ENCODE data around the gene PLB1.

Gene PLB1

DNA sequence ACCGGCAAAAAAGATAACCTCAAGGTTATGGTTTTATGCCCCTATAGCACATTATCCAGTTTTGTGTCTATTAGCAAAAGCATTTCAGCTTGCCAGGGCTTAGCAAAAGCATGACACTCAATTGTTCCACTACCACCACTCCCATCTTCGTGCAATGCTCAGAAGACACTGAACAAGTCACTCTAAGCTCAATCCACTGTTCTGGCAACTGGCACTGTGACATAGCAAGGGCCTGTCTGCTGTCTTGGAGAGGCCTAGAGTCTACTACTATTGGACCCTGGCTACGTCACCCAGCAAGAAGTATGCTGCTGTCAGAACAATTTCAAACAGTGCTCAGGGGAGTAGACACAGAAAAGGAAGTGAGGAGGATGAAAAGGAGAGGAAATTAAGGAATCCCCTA, 152.3 kb downstream of the PLB1 start:
- no peak overlapping the region for H3K4me3 ChIP-seq (ENCODE audit: low read depth, low read length)
- TF ChIP-seq POLR2A (IDR thresholded peaks at IDR 0.05; ENCODE audit: extremely low read depth, insufficient read length) (no peak), MYC (IDR thresholded peaks at IDR 0.05; ENCODE audit: low read depth, low read length) (no peak), MAX (IDR thresholded peaks at IDR 0.05; ENCODE audit: low read depth, low read length) (no peak)
- DNase-seq (ENCODE audit: low read depth): no peak

GRCh38 chr2:28648671-28649395, 153.0 kb downstream of the PLB1 start:
- no peak for DNase-seq (ENCODE audit: low read depth)

DNA sequence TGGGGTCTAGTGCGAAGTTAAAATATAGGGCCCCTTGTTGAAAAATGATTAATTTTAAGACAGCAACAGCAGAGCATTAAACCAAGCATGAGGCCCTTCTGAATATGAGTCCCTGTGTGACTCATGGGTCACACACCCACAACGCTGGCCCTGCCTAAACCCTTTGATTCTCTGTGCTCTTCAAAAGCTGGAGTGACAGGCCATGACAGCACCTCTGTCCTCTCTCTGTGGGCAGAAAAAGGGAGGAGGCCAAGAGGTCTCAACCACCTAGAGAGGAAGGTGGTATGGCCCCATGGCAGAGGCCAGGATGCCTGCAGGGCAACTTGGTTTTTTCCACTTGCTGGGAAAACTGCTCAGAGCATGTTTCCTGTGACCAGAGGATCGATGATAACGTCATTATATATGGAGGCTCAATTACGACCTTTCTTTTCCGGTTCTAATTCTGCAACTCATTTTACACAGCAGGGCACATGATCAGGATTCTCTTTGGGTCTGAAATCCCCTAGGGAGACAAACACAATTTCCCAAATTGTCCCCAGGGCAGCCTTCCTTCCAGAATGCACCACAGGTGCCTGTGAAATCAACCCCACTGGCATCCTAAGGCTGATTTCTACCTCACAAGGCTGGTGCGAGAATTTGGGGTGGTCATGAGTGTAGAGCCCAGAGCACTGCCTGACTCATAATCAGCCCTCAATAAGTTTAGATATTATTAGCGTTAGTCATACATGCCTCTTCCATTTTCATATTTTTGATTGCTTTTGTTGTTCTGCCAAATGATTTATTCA, 153.8 kb downstream of the PLB1 start:
- H3K4me3 ChIP-seq (ENCODE audit: low read depth, low read length): no peak overlapping the region
- TF ChIP-seq POLR2A (IDR thresholded peaks at IDR 0.05; ENCODE audit: extremely low read depth, insufficient read length) (no peak), MAX (IDR thresholded peaks at IDR 0.05; ENCODE audit: low read depth, low read length) (no peak), MYC (IDR thresholded peaks at IDR 0.05; ENCODE audit: low read depth, low read length) (no peak)
- TF ChIP-seq, protein P1, sequence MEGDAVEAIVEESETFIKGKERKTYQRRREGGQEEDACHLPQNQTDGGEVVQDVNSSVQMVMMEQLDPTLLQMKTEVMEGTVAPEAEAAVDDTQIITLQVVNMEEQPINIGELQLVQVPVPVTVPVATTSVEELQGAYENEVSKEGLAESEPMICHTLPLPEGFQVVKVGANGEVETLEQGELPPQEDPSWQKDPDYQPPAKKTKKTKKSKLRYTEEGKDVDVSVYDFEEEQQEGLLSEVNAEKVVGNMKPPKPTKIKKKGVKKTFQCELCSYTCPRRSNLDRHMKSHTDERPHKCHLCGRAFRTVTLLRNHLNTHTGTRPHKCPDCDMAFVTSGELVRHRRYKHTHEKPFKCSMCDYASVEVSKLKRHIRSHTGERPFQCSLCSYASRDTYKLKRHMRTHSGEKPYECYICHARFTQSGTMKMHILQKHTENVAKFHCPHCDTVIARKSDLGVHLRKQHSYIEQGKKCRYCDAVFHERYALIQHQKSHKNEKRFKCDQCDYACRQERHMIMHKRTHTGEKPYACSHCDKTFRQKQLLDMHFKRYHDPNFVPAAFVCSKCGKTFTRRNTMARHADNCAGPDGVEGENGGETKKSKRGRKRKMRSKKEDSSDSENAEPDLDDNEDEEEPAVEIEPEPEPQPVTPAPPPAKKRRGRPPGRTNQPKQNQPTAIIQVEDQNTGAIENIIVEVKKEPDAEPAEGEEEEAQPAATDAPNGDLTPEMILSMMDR (IDR thresholded peaks at IDR 0.05; ENCODE audit: low read depth, low read length): no peak
- no peak for DNase-seq (ENCODE audit: low read depth)

More at GRCh38 chr2:28648671-28649395, 153.0 kb downstream of the PLB1 start:
- H3K4me3 ChIP-seq (ENCODE audit: low read depth, low read length): no peak overlapping the region
- TF ChIP-seq MAX (IDR thresholded peaks at IDR 0.05; ENCODE audit: low read depth, low read length): no peak
- no peak for TF ChIP-seq POLR2A (IDR thresholded peaks at IDR 0.05; ENCODE audit: extremely low read depth, insufficient read length)
- TF ChIP-seq MYC (IDR thresholded peaks at IDR 0.05; ENCODE audit: low read depth, low read length): no peak
- TF ChIP-seq, protein P1 (IDR thresholded peaks at IDR 0.05; ENCODE audit: low read depth, low read length): no peak

DNA sequence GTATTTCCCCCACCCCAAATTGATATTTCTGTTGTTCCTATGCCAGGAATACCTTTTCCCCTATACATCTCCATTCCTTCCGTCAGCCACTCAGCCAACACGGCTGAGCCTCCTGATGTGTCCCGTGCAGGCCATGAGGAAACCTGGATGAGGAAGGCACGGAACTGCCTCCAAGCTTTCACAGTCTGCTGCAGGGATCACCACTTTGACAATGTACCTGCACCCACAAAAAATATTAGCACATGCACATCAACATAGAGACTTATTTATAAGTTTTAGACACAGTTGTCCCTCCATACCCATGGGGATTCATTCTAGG, 154.4 kb downstream of the PLB1 start:
- no peak overlapping the region for H3K4me3 ChIP-seq (ENCODE audit: low read depth, low read length)
- DNase-seq (ENCODE audit: low read depth): no peak
- TF ChIP-seq, protein P1 (IDR thresholded peaks at IDR 0.05; ENCODE audit: low read depth, low read length): no peak
- no peak for TF ChIP-seq POLR2A (IDR thresholded peaks at IDR 0.05; ENCODE audit: extremely low read depth, insufficient read length)
- no peak for TF ChIP-seq MYC (IDR thresholded peaks at IDR 0.05; ENCODE audit: low read depth, low read length)
- TF ChIP-seq MAX (IDR thresholded peaks at IDR 0.05; ENCODE audit: low read depth, low read length): no peak

DNA sequence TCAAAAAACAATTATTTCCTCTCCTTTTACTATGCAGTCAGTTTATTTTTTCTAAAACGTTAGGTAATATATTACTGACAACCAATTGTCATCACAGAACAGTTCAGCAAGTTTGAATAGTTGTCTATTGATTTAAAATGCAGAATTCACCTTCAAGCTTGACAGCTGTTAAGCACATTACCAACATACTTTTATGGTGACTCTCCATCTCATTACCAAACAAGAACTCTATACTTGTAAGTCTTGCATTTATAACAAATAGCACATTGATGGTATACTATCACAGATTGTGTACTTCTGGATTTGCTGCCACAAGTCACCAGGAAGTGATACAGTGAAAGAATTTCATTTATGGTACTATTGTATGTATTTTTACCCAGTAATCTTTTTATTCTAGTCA, 156.4 kb downstream of the PLB1 start:
- DNase-seq (ENCODE audit: low read depth): no peak
- TF ChIP-seq POLR2A (IDR thresholded peaks at IDR 0.05; ENCODE audit: extremely low read depth, insufficient read length) (no peak), MAX (IDR thresholded peaks at IDR 0.05; ENCODE audit: low read depth, low read length) (no peak), MYC (IDR thresholded peaks at IDR 0.05; ENCODE audit: low read depth, low read length) (no peak)
- TF ChIP-seq, protein P1 (IDR thresholded peaks at IDR 0.05; ENCODE audit: low read depth, low read length): no peak

More for the DNA sequence above, 156.4 kb downstream of the PLB1 start:
- no peak overlapping the region for H3K4me3 ChIP-seq (ENCODE audit: low read depth, low read length)
